Mesothelial cell of epicardium (in vitro differentiated cells): Measurements from ENCODE around the gene MPDZ. TPM values are rescaled to one million over a fixed set of nuclear protein-coding genes. Genes with fewer than 3 reads are reported as not detected.

Source experiments
- DNase-seq, 2 experiments: peaks; one replicate each; pipeline ENCODE4 v3.0.0; 2021; ENCODE audit warnings: low spot score in 2 of 2; ENCODE audit not compliant: unreplicated experiment in 2 of 2
- H3K27ac Mint-ChIP-seq: 2 replicates; pipeline ENCODE4 v1.8.0; 2021; ENCODE audit warnings: mixed read lengths
- H3K27me3 Mint-ChIP-seq: 2 replicates; pipeline ENCODE4 v1.8.0; 2021; ENCODE audit warnings: low read depth, mixed read lengths
- H3K36me3 Mint-ChIP-seq: 2 replicates; pipeline ENCODE4 v1.8.0; 2021; ENCODE audit warnings: mixed read lengths
- H3K4me1 Mint-ChIP-seq: 2 replicates; pipeline ENCODE4 v1.8.0; 2021; ENCODE audit warnings: mixed read lengths
- H3K4me3 Mint-ChIP-seq: 2 replicates; pipeline ENCODE4 v1.8.0; 2021; ENCODE audit warnings: mild to moderate bottlenecking, moderate library complexity, mixed read lengths
- H3K9me3 Mint-ChIP-seq: 2 replicates; pipeline ENCODE4 v1.8.0; 2021; ENCODE audit warnings: mixed read lengths
- total RNA-seq: library from RNA; stranded (reverse); gene quantifications from 3 replicates; pipeline ENCODE4 v1.2.1, GENCODE V29; 2021
- TF ChIP-seq, protein P1 (sequence below): fragments of 200-600 bp; sonication (generic); IDR thresholded peaks from one replicate; pipeline ENCODE4 v1.5.0; 2021; ENCODE audit warnings: antibody characterized with exemption; ENCODE audit not compliant: unreplicated experiment

The MPDZ gene
- total RNA-seq, 1 donor from 2014 or later: 187 TPM

DNA sequence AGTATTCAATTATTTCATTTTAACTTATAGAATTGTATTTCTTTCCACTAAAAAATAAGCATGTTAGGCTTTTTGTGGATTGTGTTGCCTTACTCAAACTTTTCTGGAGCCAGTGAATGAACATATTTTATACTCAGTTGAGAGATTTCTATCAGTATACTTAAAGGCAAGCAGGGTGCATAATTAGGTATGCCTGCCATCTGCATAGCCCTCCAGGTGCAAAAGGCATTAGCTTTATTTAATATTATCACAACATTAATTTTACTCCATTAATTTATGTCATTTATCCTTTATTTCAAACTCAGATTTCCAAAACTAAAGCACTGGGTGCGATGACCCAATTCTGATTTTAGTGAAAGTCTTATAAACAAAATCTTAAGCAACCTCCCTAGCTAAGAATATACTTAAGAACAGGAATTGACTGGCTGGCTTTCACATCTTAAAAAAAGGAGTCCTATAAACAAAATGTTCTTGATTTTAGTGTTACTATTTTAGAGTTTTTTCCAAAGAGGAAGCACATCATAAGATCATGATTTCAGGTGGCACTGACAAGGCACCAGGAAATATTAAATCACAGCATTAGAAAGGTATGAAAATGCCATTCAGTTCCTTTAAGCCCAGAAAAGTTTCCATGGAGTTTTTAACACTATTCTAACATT is 178.4 kb downstream of the MPDZ start:
- TF ChIP-seq, protein P1, sequence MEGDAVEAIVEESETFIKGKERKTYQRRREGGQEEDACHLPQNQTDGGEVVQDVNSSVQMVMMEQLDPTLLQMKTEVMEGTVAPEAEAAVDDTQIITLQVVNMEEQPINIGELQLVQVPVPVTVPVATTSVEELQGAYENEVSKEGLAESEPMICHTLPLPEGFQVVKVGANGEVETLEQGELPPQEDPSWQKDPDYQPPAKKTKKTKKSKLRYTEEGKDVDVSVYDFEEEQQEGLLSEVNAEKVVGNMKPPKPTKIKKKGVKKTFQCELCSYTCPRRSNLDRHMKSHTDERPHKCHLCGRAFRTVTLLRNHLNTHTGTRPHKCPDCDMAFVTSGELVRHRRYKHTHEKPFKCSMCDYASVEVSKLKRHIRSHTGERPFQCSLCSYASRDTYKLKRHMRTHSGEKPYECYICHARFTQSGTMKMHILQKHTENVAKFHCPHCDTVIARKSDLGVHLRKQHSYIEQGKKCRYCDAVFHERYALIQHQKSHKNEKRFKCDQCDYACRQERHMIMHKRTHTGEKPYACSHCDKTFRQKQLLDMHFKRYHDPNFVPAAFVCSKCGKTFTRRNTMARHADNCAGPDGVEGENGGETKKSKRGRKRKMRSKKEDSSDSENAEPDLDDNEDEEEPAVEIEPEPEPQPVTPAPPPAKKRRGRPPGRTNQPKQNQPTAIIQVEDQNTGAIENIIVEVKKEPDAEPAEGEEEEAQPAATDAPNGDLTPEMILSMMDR: no peak
- Mint-ChIP-seq H3K4me3 (no peak overlapping the region), H3K36me3 (peaks cover 36% of the 10 kb centered on the region), H3K4me1 (peaks cover 39% of the 10 kb centered on the region), H3K27me3 (no peaks in the 10 kb centered on the region), H3K9me3 (peaks cover 7% of the 10 kb centered on the region), H3K27ac (peak overlapping the region; percentile 69)
- DNase-seq: no peak

DNA sequence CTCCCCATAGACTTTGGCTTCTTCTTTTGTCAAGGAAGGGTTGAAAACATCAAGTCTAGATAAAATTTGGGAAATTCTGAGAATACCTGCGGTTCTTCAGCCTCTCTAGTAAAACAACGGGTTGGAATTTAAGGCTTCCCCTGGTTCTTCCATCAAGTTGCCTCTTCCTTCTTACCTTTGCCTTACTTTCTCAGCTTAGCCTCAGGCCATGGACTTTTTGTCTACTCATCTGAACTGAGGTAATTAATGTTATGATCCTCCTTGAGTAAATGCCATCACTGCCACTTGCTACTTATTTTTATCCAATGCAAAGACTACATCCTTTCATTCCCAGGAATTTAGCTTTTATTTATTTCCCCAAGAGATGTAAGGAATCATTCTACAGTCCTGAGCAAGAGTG is 184.4 kb downstream of the MPDZ start:
- DNase-seq: no peak
- peaks cover 14% of the 10 kb centered on the region for H3K36me3 Mint-ChIP-seq
- peaks cover 51% of the 10 kb centered on the region for H3K4me1 Mint-ChIP-seq
- H3K27me3 Mint-ChIP-seq: no peaks in the 10 kb centered on the region
- TF ChIP-seq, protein P1: no peak
- no peak overlapping the region for H3K4me3 Mint-ChIP-seq
- peaks cover 8% of the 10 kb centered on the region for H3K9me3 Mint-ChIP-seq
- peak overlapping the region; percentile 75 for H3K27ac Mint-ChIP-seq

DNA sequence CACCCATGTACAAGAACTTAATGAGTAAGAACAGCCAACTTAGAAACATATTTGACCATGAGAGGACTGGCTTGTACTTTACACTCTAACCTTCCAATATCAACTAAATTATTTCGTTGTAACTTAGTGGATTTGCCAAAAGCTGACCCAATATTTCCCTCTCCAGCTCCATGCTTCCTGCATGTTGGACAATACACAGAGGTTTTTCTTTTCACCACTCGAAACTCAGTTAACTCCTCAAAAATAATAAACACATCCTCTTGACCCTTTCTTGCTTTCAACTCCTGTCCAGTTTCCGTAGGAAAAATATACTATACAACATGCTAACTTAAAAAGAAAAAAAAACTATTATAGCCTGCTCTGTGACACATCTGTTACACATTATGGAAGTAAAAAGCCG is 188.9 kb downstream of the MPDZ start:
- Mint-ChIP-seq H3K4me1 (peaks cover 44% of the 10 kb centered on the region), H3K4me3 (no peak overlapping the region), H3K36me3 (peaks cover 8% of the 10 kb centered on the region), H3K27ac (peak overlapping the region; percentile 57), H3K27me3 (no peaks in the 10 kb centered on the region), H3K9me3 (peaks cover 7% of the 10 kb centered on the region)
- no peak for DNase-seq
- TF ChIP-seq, protein P1: no peak

DNA sequence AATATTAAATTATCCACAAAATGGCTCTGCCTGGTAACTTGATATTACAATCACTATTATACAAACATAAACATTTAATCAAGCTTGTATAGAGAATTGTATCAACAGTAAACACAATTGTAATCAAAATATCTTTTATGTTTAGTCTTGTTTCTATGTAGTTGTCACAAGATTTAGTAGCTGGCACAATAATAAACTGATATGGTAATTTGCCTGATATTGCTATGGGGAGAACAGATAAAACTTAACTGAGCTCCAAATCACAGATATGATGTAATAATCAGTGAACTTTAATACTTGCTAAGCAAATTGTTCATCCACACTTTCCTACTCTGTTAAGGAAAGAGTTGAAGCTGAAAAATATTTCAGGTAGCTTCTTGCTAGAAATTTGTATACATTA is 189.8 kb downstream of the MPDZ start:
- Mint-ChIP-seq H3K9me3 (peaks cover 8% of the 10 kb centered on the region), H3K36me3 (peaks cover 8% of the 10 kb centered on the region), H3K4me1 (peaks cover 40% of the 10 kb centered on the region), H3K4me3 (no peak overlapping the region), H3K27ac (peak overlapping the region; percentile 57), H3K27me3 (no peaks in the 10 kb centered on the region)
- DNase-seq: no peak
- TF ChIP-seq, protein P1: no peak

DNA sequence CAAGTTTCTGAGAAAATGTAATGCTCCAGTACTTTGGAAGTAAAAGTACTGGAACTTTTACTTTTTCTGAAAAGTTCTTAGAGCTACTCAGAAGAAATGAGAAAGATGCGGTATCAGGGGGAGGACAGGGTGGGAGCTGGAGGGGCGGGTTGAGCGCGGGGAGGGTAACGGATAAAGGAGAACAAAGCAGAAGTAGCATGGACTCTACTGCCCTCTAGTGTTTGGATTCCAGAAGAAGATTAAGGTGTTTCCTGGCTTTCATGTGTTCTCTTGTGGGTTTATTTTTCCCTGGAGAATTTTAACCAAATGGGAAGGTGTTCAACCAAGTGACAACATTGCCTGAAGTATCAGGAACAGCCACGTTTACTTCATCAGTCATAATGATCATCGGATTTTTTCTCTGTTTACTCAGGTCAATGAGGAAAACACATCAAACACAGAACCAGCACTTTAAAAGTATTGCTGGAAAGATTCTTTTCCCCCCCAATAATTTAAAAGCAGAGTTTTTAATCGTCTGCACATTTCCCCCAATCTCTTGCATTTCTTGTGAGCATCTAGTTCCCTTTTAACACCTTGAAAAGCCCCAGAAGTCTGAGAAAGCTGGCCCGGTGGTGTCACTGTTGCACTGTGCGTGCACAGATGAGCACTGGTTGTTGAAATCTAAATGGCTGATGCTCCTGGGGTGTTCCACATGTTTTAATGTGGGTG is 190.6 kb downstream of the MPDZ start:
- no peaks in the 10 kb centered on the region for H3K27me3 Mint-ChIP-seq
- H3K36me3 Mint-ChIP-seq: peaks cover 6% of the 10 kb centered on the region
- peak overlapping the region; percentile 89 for H3K27ac Mint-ChIP-seq
- peak overlapping the region; percentile 58 for H3K4me3 Mint-ChIP-seq
- TF ChIP-seq, protein P1: peak; percentile 80
- peak in 1 of 2 experiments; percentile 38 for DNase-seq
- H3K9me3 Mint-ChIP-seq: peaks cover 8% of the 10 kb centered on the region
- H3K4me1 Mint-ChIP-seq: peaks cover 39% of the 10 kb centered on the region
